Measurements from ENCODE around the gene MAOB.
"Not testable (repeated sequence)": the region's sequence is repeated elsewhere in the genome, so short reads cannot be mapped to it uniquely, and the experiment has no call there.

MAOB gene

GRCh38 chrX:43735957-43736356 lies 146.3 kb downstream of the MAOB start:
- POLR2A ChIA-PET, result no interaction called here
- TF ChIP-seq ZNF384 (IDR thresholded peaks at IDR 0.05), result no peak
- no peak for TF ChIP-seq HDGF (IDR thresholded peaks at IDR 0.05; ENCODE audit: borderline replicate concordance)
- no peak for TF ChIP-seq TARDBP (IDR thresholded peaks at IDR 0.05)
- TF ChIP-seq CTBP1 (IDR thresholded peaks at IDR 0.05; ENCODE audit: borderline replicate concordance), result no peak
- TF ChIP-seq LEF1 (IDR thresholded peaks at IDR 0.05; ENCODE audit: borderline replicate concordance), result no peak
- no peak for TF ChIP-seq L3MBTL2 (conservative IDR thresholded peaks at IDR 0.05)
- no peak for DNase-seq (ENCODE audit: extremely low spot score)
- CTCF ChIA-PET, result interaction anchor here (1.2 kb wide), 1 partner anchor 14 kb away, joined by 3 read pairs; no protein-coding TSS in a partner anchor

- ChIA-PET POLR2A (no interaction called here), CTCF (interaction anchor here (1.2 kb wide), 1 partner anchor 15 kb away, joined by 3 read pairs; no protein-coding TSS in a partner anchor)
- TF ChIP-seq BHLHE40 (IDR thresholded peaks at IDR 0.05; ENCODE audit: borderline replicate concordance) (no peak), SUZ12 (IDR thresholded peaks at IDR 0.05) (no peak)
- no peak for DNase-seq (ENCODE audit: extremely low spot score)
Observed at GRCh38 chrX:43735534-43735933, 146.7 kb downstream of the MAOB start.

GRCh38 chrX:43734444-43734843 lies 147.8 kb downstream of the MAOB start:
- DNase-seq (ENCODE audit: extremely low spot score), result no peak
- CTCF ChIA-PET, result no interaction called here
- TF ChIP-seq LEF1 (IDR thresholded peaks at IDR 0.05; ENCODE audit: borderline replicate concordance) (no peak), PKNOX1 (IDR thresholded peaks at IDR 0.05) (no peak), SUZ12 (IDR thresholded peaks at IDR 0.05) (no peak), FOXK2 (IDR thresholded peaks at IDR 0.05) (no peak), BHLHE40 (IDR thresholded peaks at IDR 0.05; ENCODE audit: borderline replicate concordance) (no peak), TARDBP (IDR thresholded peaks at IDR 0.05) (no peak), SP1 (IDR thresholded peaks at IDR 0.05) (no peak), FOXM1 (IDR thresholded peaks at IDR 0.05; ENCODE audit: borderline replicate concordance) (no peak)
- POLR2A ChIA-PET, result no interaction called here

- CTCF ChIA-PET, result no interaction called here
- TF ChIP-seq FOXA1 (IDR thresholded peaks at IDR 0.05) (no peak), PKNOX1 (IDR thresholded peaks at IDR 0.05) (no peak), TARDBP (IDR thresholded peaks at IDR 0.05) (no peak), FOXM1 (IDR thresholded peaks at IDR 0.05; ENCODE audit: borderline replicate concordance) (no peak), FOXK2 (IDR thresholded peaks at IDR 0.05) (no peak), SUZ12 (IDR thresholded peaks at IDR 0.05) (no peak), CTBP1 (IDR thresholded peaks at IDR 0.05; ENCODE audit: borderline replicate concordance) (no peak), L3MBTL2 (conservative IDR thresholded peaks at IDR 0.05) (no peak), ELF4 (IDR thresholded peaks at IDR 0.05) (no peak), LEF1 (IDR thresholded peaks at IDR 0.05; ENCODE audit: borderline replicate concordance) (no peak)
- no peak for DNase-seq (ENCODE audit: extremely low spot score)
- POLR2A ChIA-PET, result no interaction called here
Observed at GRCh38 chrX:43733699-43734098, 148.6 kb downstream of the MAOB start.

- TF ChIP-seq FOXK2 (IDR thresholded peaks at IDR 0.05) (no peak), TARDBP (IDR thresholded peaks at IDR 0.05) (no peak), ZNF384 (IDR thresholded peaks at IDR 0.05) (no peak)
- POLR2A ChIA-PET, result no interaction called here
- DNase-seq (ENCODE audit: extremely low spot score), result no peak
- CTCF ChIA-PET, result no interaction called here
Observed at GRCh38 chrX:43731086-43731485, 151.2 kb downstream of the MAOB start.

GRCh38 chrX:43728966-43729365 lies 153.3 kb downstream of the MAOB start:
- POLR2A ChIA-PET, result no interaction called here
- TF ChIP-seq NFRKB (IDR thresholded peaks at IDR 0.05) (no peak), PKNOX1 (IDR thresholded peaks at IDR 0.05) (no peak), TARDBP (IDR thresholded peaks at IDR 0.05) (no peak), FOXA1 (IDR thresholded peaks at IDR 0.05) (no peak), SUZ12 (IDR thresholded peaks at IDR 0.05) (no peak), ELF4 (IDR thresholded peaks at IDR 0.05) (no peak), FOXM1 (IDR thresholded peaks at IDR 0.05; ENCODE audit: borderline replicate concordance) (no peak), HDGF (IDR thresholded peaks at IDR 0.05; ENCODE audit: borderline replicate concordance) (no peak), CTBP1 (IDR thresholded peaks at IDR 0.05; ENCODE audit: borderline replicate concordance) (no peak), ZNF384 (IDR thresholded peaks at IDR 0.05) (no peak), BHLHE40 (IDR thresholded peaks at IDR 0.05; ENCODE audit: borderline replicate concordance) (no peak), LEF1 (IDR thresholded peaks at IDR 0.05; ENCODE audit: borderline replicate concordance) (no peak), ARNT (IDR thresholded peaks at IDR 0.05) (no peak), L3MBTL2 (conservative IDR thresholded peaks at IDR 0.05) (no peak), FOXK2 (IDR thresholded peaks at IDR 0.05) (no peak), SP1 (IDR thresholded peaks at IDR 0.05) (no peak)
- CTCF ChIA-PET, result no interaction called here
- DNase-seq (ENCODE audit: extremely low spot score), result no peak

GRCh38 chrX:43728002-43728401 lies 154.2 kb downstream of the MAOB start:
- DNase-seq (ENCODE audit: extremely low spot score), result no peak
- ChIA-PET POLR2A (no interaction called here), CTCF (no interaction called here)
- TF ChIP-seq TARDBP (IDR thresholded peaks at IDR 0.05) (no peak), CTBP1 (IDR thresholded peaks at IDR 0.05; ENCODE audit: borderline replicate concordance) (no peak), LEF1 (IDR thresholded peaks at IDR 0.05; ENCODE audit: borderline replicate concordance) (no peak), SUZ12 (IDR thresholded peaks at IDR 0.05) (no peak), NFRKB (IDR thresholded peaks at IDR 0.05) (no peak), FOXK2 (IDR thresholded peaks at IDR 0.05) (no peak), BHLHE40 (IDR thresholded peaks at IDR 0.05; ENCODE audit: borderline replicate concordance) (no peak), PKNOX1 (IDR thresholded peaks at IDR 0.05) (no peak), ZNF384 (IDR thresholded peaks at IDR 0.05) (no peak), HDGF (IDR thresholded peaks at IDR 0.05; ENCODE audit: borderline replicate concordance) (no peak), FOXA1 (IDR thresholded peaks at IDR 0.05) (no peak), FOXM1 (IDR thresholded peaks at IDR 0.05; ENCODE audit: borderline replicate concordance) (no peak), ARNT (IDR thresholded peaks at IDR 0.05) (no peak), ELF4 (IDR thresholded peaks at IDR 0.05) (no peak), SP1 (IDR thresholded peaks at IDR 0.05) (no peak), L3MBTL2 (conservative IDR thresholded peaks at IDR 0.05) (no peak)

GRCh38 chrX:43727254-43727653 lies 155.0 kb downstream of the MAOB start:
- CTCF ChIA-PET; DNase-seq (ENCODE audit: extremely low spot score); POLR2A ChIA-PET: not testable (repeated sequence)

GRCh38 chrX:43725227-43725626 lies 157.0 kb downstream of the MAOB start:
- POLR2A ChIA-PET; DNase-seq (ENCODE audit: extremely low spot score); CTCF ChIA-PET: not testable (repeated sequence)
